Left ventricle myocardium inferior (tissue), 1 donor: ENCODE data around the gene TRIM6. TPM values are rescaled to one million over a fixed set of nuclear protein-coding genes. Genes with fewer than 3 reads are reported as not detected.

ENCODE experiments used
- DNase-seq: peaks from one replicate; pipeline ENCODE4 v3.0.0-alpha.2; 2020
- H3K27ac ChIP-seq: fragments of 200-600 bp; replicated peaks from 2 replicates; pipeline ENCODE4 v1.8.0; 2021
- H3K27me3 ChIP-seq: fragments of 200-600 bp; 2 replicates; pipeline ENCODE4 v1.8.0; 2021; ENCODE audit warnings: low read depth
- H3K36me3 ChIP-seq: fragments of 200-600 bp; 2 replicates; pipeline ENCODE4 v1.8.0; 2021
- H3K4me1 ChIP-seq: fragments of 200-600 bp; 2 replicates; pipeline ENCODE4 v1.8.0; 2021
- H3K4me3 ChIP-seq: fragments of 200-600 bp; 2 replicates; pipeline ENCODE4 v1.8.0; 2021; ENCODE audit warnings: mild to moderate bottlenecking, moderate library complexity
- H3K9me3 ChIP-seq: fragments of 200-600 bp; replicated peaks from 2 replicates; pipeline ENCODE4 v1.8.0; 2021
- CTCF ChIP-seq: fragments of 200-600 bp; IDR thresholded peaks from 2 replicates; pipeline ENCODE4 v1.8.0; 2021; ENCODE audit warnings: antibody characterized with exemption, mild to moderate bottlenecking, borderline replicate concordance
- intact Hi-C: fragments of 100-400 bp; cut with micrococcal nuclease; formaldehyde crosslinking; loops from one replicate; pipeline ENCODE4 v1.11.0; 2022
- total RNA-seq: library from RNA; stranded (reverse); fragmentation: NEBNext Ultra II Directional; extraction: Animal tissue kit (Norgen Biotek cat#: 25700); gene quantifications from one replicate; pipeline ENCODE4 v1.2.1, GENCODE V29; 2021
- donor health status: DM: no; HTN: yes; CAD: no; lungs with severe emphysema.

Gene TRIM6
- total RNA-seq, 1 donor from 2014 or later, result 0.58 TPM

GRCh38 chr11:5620651-5621521 is 24.4 kb downstream of the TRIM6 start:
- no peak for TF ChIP-seq CTCF
- H3K4me1 ChIP-seq, result peaks cover 31% of the 10 kb centered on the region
- no peaks in the 10 kb centered on the region for H3K36me3 ChIP-seq
- DNase-seq, result no peak
- no peaks in the 10 kb centered on the region for H3K27me3 ChIP-seq
- no peaks in the 10 kb centered on the region for H3K9me3 ChIP-seq
- intact Hi-C loops, result no loop called here
- no peak overlapping the region for H3K4me3 ChIP-seq
- peak overlapping the region; percentile 1 for H3K27ac ChIP-seq

GRCh38 chr11:5621580-5621979 is 25.1 kb downstream of the TRIM6 start:
- peak overlapping the region; percentile 1 for H3K27ac ChIP-seq
- no peaks in the 10 kb centered on the region for H3K9me3 ChIP-seq
- no peak for DNase-seq
- no peaks in the 10 kb centered on the region for H3K36me3 ChIP-seq
- peaks cover 35% of the 10 kb centered on the region for H3K4me1 ChIP-seq
- no peak for TF ChIP-seq CTCF
- no peak overlapping the region for H3K4me3 ChIP-seq
- no peaks in the 10 kb centered on the region for H3K27me3 ChIP-seq
- intact Hi-C loops, result no loop called here

- H3K36me3 ChIP-seq, result no peaks in the 10 kb centered on the region
- H3K27ac ChIP-seq, result no peak overlapping the region
- no peak overlapping the region for H3K4me3 ChIP-seq
- peaks cover 35% of the 10 kb centered on the region for H3K4me1 ChIP-seq
- H3K27me3 ChIP-seq, result no peaks in the 10 kb centered on the region
- TF ChIP-seq CTCF, result no peak
- DNase-seq, result no peak
- no peaks in the 10 kb centered on the region for H3K9me3 ChIP-seq
- intact Hi-C loops, result no loop called here
Observed at GRCh38 chr11:5622802-5623201, 26.4 kb downstream of the TRIM6 start.

DNA sequence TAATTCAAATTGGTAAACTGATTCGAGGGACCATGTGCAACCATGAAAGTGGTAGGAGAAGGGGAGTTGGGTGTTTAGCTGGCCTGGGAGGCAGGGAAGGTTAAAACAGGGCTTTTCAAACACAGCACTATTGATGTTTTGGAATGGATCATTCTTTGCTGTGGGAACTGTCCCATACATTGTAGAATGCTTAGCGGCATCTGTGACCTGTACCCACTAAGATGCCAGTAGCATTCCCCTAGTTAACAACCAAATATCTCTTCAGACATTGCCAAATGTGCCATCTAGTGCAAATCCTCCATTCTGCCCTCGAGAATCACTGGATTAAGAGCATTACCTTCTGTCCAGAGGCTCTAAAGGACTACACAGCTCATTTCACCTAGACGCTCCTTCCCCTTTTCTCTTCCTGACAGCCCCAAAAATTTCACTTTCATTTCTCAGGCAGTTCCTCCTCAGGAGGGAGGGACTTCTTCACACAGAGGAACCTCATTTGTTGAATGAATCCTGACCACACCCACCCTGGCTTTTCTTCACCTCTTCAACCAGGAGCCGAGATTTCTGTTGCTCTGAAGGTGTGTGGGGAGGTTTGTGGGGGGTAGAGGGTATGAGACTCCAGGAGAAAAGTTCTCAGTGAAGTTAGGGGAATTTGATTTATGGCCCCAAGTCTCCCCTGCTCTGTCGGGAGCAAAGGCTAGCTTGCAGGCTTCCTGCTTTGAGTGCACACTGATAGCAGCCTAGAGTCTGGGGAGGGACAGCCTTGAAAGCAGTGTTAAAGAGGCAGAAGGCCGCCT is 28.2 kb downstream of the TRIM6 start, which contains the start of gene TRIM34:
Gene TRIM34, plus strand, starts transcription at position 513 of the 791 bp plus-strand sequence. CDS start 7,331 bp downstream, outside the sequence.
- no peak for TF ChIP-seq CTCF
- H3K27ac ChIP-seq, result peak within 1 kb of the TSS; percentile 81
- no peaks in the 10 kb centered on the region for H3K36me3 ChIP-seq
- intact Hi-C loops, result no loop called here
- no peaks in the 10 kb centered on the region for H3K27me3 ChIP-seq
- H3K4me3 ChIP-seq, result peak within 1 kb of the TSS; percentile 71
- peaks cover 35% of the 10 kb centered on the region for H3K4me1 ChIP-seq
- no peaks in the 10 kb centered on the region for H3K9me3 ChIP-seq
- DNase-seq, result no peak

GRCh38 chr11:5625281-5625680 is 28.8 kb downstream of the TRIM6 start:
- H3K4me1 ChIP-seq, result peaks cover 35% of the 10 kb centered on the region
- no peaks in the 10 kb centered on the region for H3K27me3 ChIP-seq
- no peak for TF ChIP-seq CTCF
- peak overlapping the region; percentile 81 for H3K27ac ChIP-seq
- H3K36me3 ChIP-seq, result no peaks in the 10 kb centered on the region
- intact Hi-C loops, result no loop called here
- DNase-seq, result no peak
- H3K4me3 ChIP-seq, result peak overlapping the region; percentile 71
- no peaks in the 10 kb centered on the region for H3K9me3 ChIP-seq
